ENCODE results near the gene BET1L. TPM values are rescaled to one million over a fixed set of nuclear protein-coding genes. Genes with fewer than 3 reads are reported as not detected.

BET1L gene
- total and polyA plus RNA-seq, 10 of the 15 experiments (the other 5 are each of a cell fraction or from before 2014, with no cell fraction given), result 6.7 to 55.4 (median 39.7) TPM

DNA sequence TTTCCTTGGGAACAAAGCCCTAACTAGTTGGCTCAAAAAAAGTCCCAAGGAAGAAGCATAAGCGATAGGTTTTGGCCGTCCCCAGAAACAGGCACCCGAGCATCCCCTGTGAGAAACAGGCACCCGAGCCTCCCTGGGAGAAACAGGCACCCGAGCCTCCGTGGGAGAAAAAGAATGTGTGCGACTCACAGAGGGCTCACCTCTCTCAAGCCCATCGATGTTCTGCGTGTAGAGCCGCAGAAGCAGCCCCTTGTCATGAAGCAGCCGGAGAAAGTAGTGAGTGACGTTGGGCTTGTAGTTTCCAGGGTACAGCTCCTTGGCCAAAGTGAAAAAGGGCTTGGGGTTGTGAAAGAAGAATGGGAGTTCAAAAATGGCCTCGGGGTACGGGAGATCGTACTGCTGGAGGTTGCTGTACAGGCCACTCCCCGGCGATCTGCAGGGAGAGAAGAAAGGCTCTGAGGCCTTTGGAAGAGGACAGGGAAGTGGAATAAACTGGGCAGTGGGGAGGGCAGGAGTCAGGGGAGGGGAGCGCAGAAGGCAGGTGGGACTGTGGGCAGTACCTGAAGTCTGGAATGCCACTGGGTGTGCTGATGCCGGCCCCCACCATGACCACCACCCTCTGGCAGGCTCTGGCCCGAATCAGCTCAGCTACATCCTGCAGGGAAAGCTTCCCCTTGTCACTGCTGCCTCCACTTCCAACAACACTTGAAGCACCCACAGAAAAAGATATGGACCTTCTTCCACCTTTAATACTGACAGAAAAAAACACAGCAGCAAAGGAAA lies 25.8 kb upstream of the BET1L start (continued):
- TF ChIP-seq PAX5 (IDR thresholded peaks at IDR 0.05; ENCODE audit: borderline replicate concordance, low read depth, low read length) (no peak), RFX5 (IDR thresholded peaks at IDR 0.05; ENCODE audit: low read depth, low read length) (no peak), ESRRA (IDR thresholded peaks at IDR 0.05; ENCODE audit: low read length) (no peak), HCFC1 (IDR thresholded peaks at IDR 0.05; ENCODE audit: low read length) (no peak), MLLT1 (IDR thresholded peaks at IDR 0.05) (no peak), ZZZ3 (IDR thresholded peaks at IDR 0.05; ENCODE audit: control insufficient read depth, insufficient read length, low read depth) (no peak), MTA2 (IDR thresholded peaks at IDR 0.05; ENCODE audit: low read depth) (no peak), BHLHE40 (IDR thresholded peaks at IDR 0.05; ENCODE audit: borderline replicate concordance in 1 of 2, low read depth in 2 of 2, low read length in 1 of 2) (no peak), CBX3 (IDR thresholded peaks at IDR 0.05; ENCODE audit: borderline replicate concordance, low read depth) (no peak), SPI1 (IDR thresholded peaks at IDR 0.05; ENCODE audit: borderline replicate concordance, insufficient read depth, low read depth, low read length) (no peak), TCF12 (IDR thresholded peaks at IDR 0.05; ENCODE audit: low read depth, low read length) (no peak)
- TF ChIP-seq, protein P1, sequence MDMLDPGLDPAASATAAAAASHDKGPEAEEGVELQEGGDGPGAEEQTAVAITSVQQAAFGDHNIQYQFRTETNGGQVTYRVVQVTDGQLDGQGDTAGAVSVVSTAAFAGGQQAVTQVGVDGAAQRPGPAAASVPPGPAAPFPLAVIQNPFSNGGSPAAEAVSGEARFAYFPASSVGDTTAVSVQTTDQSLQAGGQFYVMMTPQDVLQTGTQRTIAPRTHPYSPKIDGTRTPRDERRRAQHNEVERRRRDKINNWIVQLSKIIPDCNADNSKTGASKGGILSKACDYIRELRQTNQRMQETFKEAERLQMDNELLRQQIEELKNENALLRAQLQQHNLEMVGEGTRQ (IDR thresholded peaks at IDR 0.05; ENCODE audit: borderline replicate concordance, low read depth, low read length), result no peak

All from GM12878 (cell line).